Amniotic epithelial cell (primary cell): ENCODE measurements around the gene COL2A1.
A peak's percentile ranks its signal among the peaks of the same experiment; 100 is the strongest.

ENCODE experiments used
- DNase-seq: peaks from one replicate; pipeline ENCODE4 v3.0.0-alpha.2; 2010; ENCODE audit warnings: low read depth

Gene COL2A1

GRCh38 chr12:47945341-47945728, 58.9 kb downstream of the COL2A1 start:
- DNase-seq: no peak

- DNase-seq: no peak
These were observed 59.5 kb downstream of the COL2A1 start for GRCh38 chr12:47944685-47945340.

- DNase-seq: no peak
These were observed 60.5 kb downstream of the COL2A1 start for GRCh38 chr12:47943623-47944340.

GRCh38 chr12:47942614-47943225, 61.6 kb downstream of the COL2A1 start:
- no peak for DNase-seq

- DNase-seq: no peak
These were observed 62.2 kb downstream of the COL2A1 start for GRCh38 chr12:47941871-47942613.

- no peak for DNase-seq
These were observed 62.8 kb downstream of the COL2A1 start for GRCh38 chr12:47941475-47941780.

GRCh38 chr12:47940773-47941474, 63.4 kb downstream of the COL2A1 start:
- no peak for DNase-seq

GRCh38 chr12:47939009-47939601, 65.2 kb downstream of the COL2A1 start:
- no peak for DNase-seq

- no peak for DNase-seq
These were observed 65.7 kb downstream of the COL2A1 start for GRCh38 chr12:47938594-47938993.

- DNase-seq: no peak
These were observed 66.2 kb downstream of the COL2A1 start for GRCh38 chr12:47938093-47938492.

- DNase-seq: peak; percentile 89
These were observed 69.1 kb downstream of the COL2A1 start for GRCh38 chr12:47935184-47935583.

GRCh38 chr12:47931187-47931586, 73.1 kb downstream of the COL2A1 start:
- no peak for DNase-seq

GRCh38 chr12:47930634-47931033, 73.6 kb downstream of the COL2A1 start:
- no peak for DNase-seq

GRCh38 chr12:47927346-47927745, 76.9 kb downstream of the COL2A1 start:
- no peak for DNase-seq
